Stimulated activated CD8-positive, alpha-beta memory T cell treated with anti-CD3 and anti-CD28 coated beads, Interleukin-2, amount 100 ng/mL, for 1 hour (primary cell): ENCODE data around the gene ITGAL.

Experiments used
- DNase-seq, 2 donors: peaks; one replicate each; pipeline ENCODE4 v3.0.0-alpha.2; 2020; ENCODE audit warnings: low read depth in 2 of 2

The ITGAL gene

GRCh38 chr16:30567160-30567990 lies 94.8 kb downstream of the ITGAL start:
- no peak for DNase-seq

GRCh38 chr16:30567991-30568638 lies 95.6 kb downstream of the ITGAL start:
- no peak for DNase-seq

GRCh38 chr16:30569281-30569680 lies 96.7 kb downstream of the ITGAL start:
- DNase-seq = no peak

DNA sequence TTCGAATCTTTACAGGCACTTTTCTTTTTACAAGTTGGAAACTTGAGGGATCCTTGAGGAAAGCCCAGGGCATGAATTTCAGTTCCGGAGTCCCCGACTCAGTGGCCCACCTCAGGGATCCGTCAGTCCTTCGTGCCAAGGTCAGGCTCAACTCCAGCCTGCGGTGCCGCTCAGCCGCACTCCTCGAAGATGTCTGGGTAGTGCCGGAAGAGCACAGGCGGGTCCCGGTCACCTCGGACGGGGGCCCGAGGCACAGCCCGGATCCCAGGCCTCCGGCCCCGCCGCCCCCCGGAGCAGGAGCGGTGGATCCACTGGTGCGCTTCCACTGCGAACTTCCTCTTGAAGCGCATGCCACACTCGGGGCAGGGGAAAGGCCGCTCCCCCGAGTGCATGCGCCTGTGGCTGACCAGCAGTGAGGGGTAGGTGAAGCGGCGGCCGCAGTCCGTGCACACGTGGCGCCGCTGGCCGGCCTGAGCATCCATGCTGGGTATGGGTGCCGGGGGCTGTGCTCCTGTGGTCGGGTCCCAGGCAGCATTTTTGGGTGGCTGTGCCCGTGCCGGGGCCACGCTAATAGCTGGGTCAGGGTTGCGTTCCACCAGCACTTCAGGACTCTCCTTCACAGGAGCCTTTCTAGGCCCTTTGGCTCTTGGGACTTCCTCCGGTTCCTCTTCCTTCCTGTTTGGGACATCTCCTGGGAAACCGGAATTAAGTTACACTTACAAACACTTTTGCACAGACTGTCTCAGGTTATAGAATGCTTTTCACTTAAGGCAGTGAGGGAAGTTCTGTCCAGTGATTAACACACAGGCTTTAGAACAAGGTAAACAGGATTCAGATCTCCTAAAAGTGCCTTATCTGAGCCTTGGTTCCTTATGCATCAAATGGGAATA lies 97.4 kb downstream of the ITGAL start:
- DNase-seq = no peak

DNA sequence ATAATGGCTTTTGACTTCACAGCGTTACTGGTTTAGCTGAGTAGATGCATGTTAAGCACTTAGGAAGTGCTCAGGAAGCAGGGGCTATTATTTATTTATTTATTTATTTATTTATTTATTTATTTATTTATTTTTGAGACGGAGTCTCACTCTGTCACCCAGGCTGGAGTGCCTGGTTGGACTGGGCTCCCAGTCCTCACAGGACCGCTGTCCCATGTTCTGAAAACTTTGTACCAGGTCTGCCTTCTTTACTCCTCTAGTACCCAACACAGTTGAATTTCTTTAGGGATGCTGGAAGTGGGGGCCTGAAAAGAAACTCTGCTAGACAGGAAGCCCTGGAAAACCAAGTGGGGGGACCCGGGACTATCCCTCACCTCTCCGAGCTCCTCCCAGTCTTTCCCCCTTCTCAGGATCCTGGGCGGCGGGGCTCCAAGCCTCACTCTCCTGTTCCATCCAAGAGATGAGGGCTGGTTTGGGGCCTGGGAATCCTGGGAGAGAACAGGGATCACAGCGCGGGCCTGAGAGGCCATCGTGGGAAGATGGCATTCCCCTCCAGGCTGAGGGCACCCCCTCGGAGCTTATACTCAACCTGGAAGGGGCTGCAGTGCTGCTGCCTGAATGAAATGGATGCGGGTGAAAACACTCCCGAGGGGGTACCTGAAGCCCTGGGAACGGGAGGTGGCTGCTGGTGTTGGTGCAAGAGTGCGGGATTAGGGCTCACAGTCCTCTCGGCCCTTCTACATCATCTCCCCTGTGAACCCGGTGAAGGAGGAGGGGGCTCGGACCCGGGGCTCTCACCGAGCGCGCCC lies 98.3 kb downstream of the ITGAL start:
- no peak for DNase-seq

DNA sequence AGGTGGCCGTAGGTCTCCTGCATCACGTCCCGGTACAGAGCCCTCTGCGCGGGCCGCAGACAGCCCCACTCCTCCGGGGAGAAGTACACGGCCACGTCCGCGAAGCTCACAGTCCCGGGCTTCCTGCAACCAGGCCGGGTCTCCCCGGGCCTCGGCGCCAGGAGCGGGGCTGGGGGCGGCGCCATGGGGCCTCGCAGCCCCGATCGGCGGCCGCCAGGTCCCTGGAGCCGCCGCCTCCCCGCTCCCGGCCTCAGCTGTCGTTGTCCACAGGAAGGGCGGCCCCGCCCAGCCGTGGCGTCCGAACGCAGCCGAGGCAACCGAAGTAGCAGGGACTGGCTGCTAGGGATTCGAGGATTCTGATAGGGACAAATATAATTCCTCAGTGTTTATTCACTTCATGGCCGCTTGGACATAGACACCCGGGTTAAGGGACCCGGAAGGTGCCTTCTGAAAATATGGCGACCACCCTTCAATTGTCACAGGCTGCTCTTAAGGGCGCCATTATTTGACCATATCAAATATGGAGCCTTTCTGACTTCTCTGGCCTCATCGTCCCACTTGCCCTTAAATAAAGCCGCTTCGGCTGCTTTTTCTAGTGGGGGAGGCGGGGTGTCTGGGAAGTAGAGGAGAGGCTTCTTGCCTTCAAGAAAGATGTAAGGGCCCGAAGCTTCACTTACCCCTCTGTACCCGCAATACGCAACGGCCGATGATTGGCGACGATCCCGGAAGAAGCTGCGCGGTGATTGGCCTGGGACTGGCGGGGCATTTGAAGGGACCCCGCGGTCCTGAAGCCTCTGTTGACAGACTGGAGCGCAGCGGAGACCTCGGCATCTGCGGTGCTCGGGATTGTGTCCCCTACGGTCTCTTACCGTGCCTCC lies 99.1 kb downstream of the ITGAL start, which contains the start of gene ZNF688:
Gene ZNF688, minus strand, starts transcription at position 270 of the 878 bp plus-strand sequence. Its CDS starts 85 bp downstream, at position 185.
- peak; percentile 81 to 89 for DNase-seq
